Mesothelial cell of epicardium (in vitro differentiated cells): Measurements from ENCODE around the gene TIAL1. TPM values are rescaled to one million over a fixed set of nuclear protein-coding genes. Genes with fewer than 3 reads are reported as not detected.

ENCODE experiments used
- DNase-seq, 2 experiments: peaks; one replicate each; pipeline ENCODE4 v3.0.0; 2021; ENCODE audit warnings: low spot score in 2 of 2; ENCODE audit not compliant: unreplicated experiment in 2 of 2
- H3K27ac Mint-ChIP-seq: 2 replicates; pipeline ENCODE4 v1.8.0; 2021; ENCODE audit warnings: mixed read lengths
- H3K27me3 Mint-ChIP-seq: 2 replicates; pipeline ENCODE4 v1.8.0; 2021; ENCODE audit warnings: low read depth, mixed read lengths
- H3K36me3 Mint-ChIP-seq: 2 replicates; pipeline ENCODE4 v1.8.0; 2021; ENCODE audit warnings: mixed read lengths
- H3K4me1 Mint-ChIP-seq: 2 replicates; pipeline ENCODE4 v1.8.0; 2021; ENCODE audit warnings: mixed read lengths
- H3K4me3 Mint-ChIP-seq: 2 replicates; pipeline ENCODE4 v1.8.0; 2021; ENCODE audit warnings: mild to moderate bottlenecking, moderate library complexity, mixed read lengths
- H3K9me3 Mint-ChIP-seq: 2 replicates; pipeline ENCODE4 v1.8.0; 2021; ENCODE audit warnings: mixed read lengths
- CTCF ChIP-seq: fragments of 200-600 bp; sonication (generic); IDR thresholded peaks from one replicate; pipeline ENCODE4 v1.5.0; 2021; ENCODE audit warnings: antibody characterized with exemption; ENCODE audit not compliant: unreplicated experiment
- total RNA-seq: library from RNA; stranded (reverse); gene quantifications from 3 replicates; pipeline ENCODE4 v1.2.1, GENCODE V29; 2021

TIAL1 gene
- total RNA-seq, 1 donor from 2014 or later = 192 TPM

GRCh38 chr10:119642556-119643111, 45.9 kb upstream of the TIAL1 start:
- no peak overlapping the region for H3K27ac Mint-ChIP-seq
- H3K36me3 Mint-ChIP-seq = no peaks in the 10 kb centered on the region
- no peak for DNase-seq

GRCh38 chr10:119640875-119641526, 44.2 kb upstream of the TIAL1 start:
- Mint-ChIP-seq H3K4me3 (no peak overlapping the region), H3K27ac (no peak overlapping the region)

More at GRCh38 chr10:119642556-119643111, 45.9 kb upstream of the TIAL1 start:
- no peaks in the 10 kb centered on the region for H3K27me3 Mint-ChIP-seq
- no peaks in the 10 kb centered on the region for H3K4me1 Mint-ChIP-seq
- no peaks in the 10 kb centered on the region for H3K9me3 Mint-ChIP-seq
- H3K4me3 Mint-ChIP-seq = no peak overlapping the region
- no peak for TF ChIP-seq CTCF

GRCh38 chr10:119640384-119640783, 43.6 kb upstream of the TIAL1 start:
- no peak for TF ChIP-seq CTCF
- Mint-ChIP-seq H3K27ac (no peak overlapping the region), H3K9me3 (no peaks in the 10 kb centered on the region), H3K4me3 (no peak overlapping the region), H3K36me3 (no peaks in the 10 kb centered on the region), H3K27me3 (no peaks in the 10 kb centered on the region), H3K4me1 (no peaks in the 10 kb centered on the region)
- DNase-seq = no peak

More at GRCh38 chr10:119640875-119641526, 44.2 kb upstream of the TIAL1 start:
- no peak for DNase-seq
- H3K27me3 Mint-ChIP-seq = no peaks in the 10 kb centered on the region
- no peaks in the 10 kb centered on the region for H3K4me1 Mint-ChIP-seq
- TF ChIP-seq CTCF = no peak
- H3K9me3 Mint-ChIP-seq = no peaks in the 10 kb centered on the region
- no peaks in the 10 kb centered on the region for H3K36me3 Mint-ChIP-seq

GRCh38 chr10:119638982-119639381, 42.2 kb upstream of the TIAL1 start:
- Mint-ChIP-seq H3K9me3 (no peaks in the 10 kb centered on the region), H3K27ac (no peak overlapping the region), H3K4me3 (no peak overlapping the region), H3K4me1 (no peaks in the 10 kb centered on the region), H3K36me3 (no peaks in the 10 kb centered on the region), H3K27me3 (no peaks in the 10 kb centered on the region)
- no peak for TF ChIP-seq CTCF
- no peak for DNase-seq

- Mint-ChIP-seq H3K9me3 (no peaks in the 10 kb centered on the region), H3K4me3 (no peak overlapping the region), H3K27me3 (no peaks in the 10 kb centered on the region), H3K36me3 (no peaks in the 10 kb centered on the region), H3K4me1 (no peaks in the 10 kb centered on the region), H3K27ac (no peak overlapping the region)
- TF ChIP-seq CTCF = no peak
- DNase-seq = no peak
These were observed 40.9 kb upstream of the TIAL1 start for GRCh38 chr10:119637631-119638030.
